Stimulated activated CD4-positive, alpha-beta T cell treated with anti-CD3 and anti-CD28 coated beads, Interleukin-15, amount 100 ng/mL, for 1 hour (primary cell): ENCODE measurements around the gene OSBPL2.

Experiments
- DNase-seq, 2 donors: peaks; one replicate each; pipeline ENCODE4 v3.0.0-alpha.2; 2020; ENCODE audit warnings: low read depth in 1 of 2, low spot score in 1 of 2

The OSBPL2 gene

GRCh38 chr20:62253398-62253797 lies 15.1 kb downstream of the OSBPL2 start:
- DNase-seq: no peak

GRCh38 chr20:62254021-62254724 lies 15.9 kb downstream of the OSBPL2 start:
- DNase-seq: no peak

- DNase-seq: no peak
Observed at GRCh38 chr20:62255976-62256375, 17.7 kb downstream of the OSBPL2 start.

- DNase-seq: no peak
Observed at GRCh38 chr20:62258499-62259293, 20.4 kb downstream of the OSBPL2 start.

GRCh38 chr20:62259294-62259565 lies 20.9 kb downstream of the OSBPL2 start:
- no peak for DNase-seq

GRCh38 chr20:62262064-62262463 lies 23.7 kb downstream of the OSBPL2 start:
- no peak for DNase-seq

- no peak for DNase-seq
Observed at GRCh38 chr20:62263396-62263795, 25.1 kb downstream of the OSBPL2 start.

- DNase-seq: no peak
Observed at GRCh38 chr20:62265365-62265764, 27.0 kb downstream of the OSBPL2 start.

GRCh38 chr20:62266340-62266739 lies 28.0 kb downstream of the OSBPL2 start:
- DNase-seq: no peak

- DNase-seq: no peak
Observed at GRCh38 chr20:62266851-62267250, 28.5 kb downstream of the OSBPL2 start.

GRCh38 chr20:62267543-62267942 lies 29.2 kb downstream of the OSBPL2 start:
- no peak for DNase-seq

- DNase-seq: no peak
Observed at GRCh38 chr20:62268228-62268900, 30.0 kb downstream of the OSBPL2 start.

GRCh38 chr20:62269378-62269777 lies 31.1 kb downstream of the OSBPL2 start:
- no peak for DNase-seq

- DNase-seq: no peak
Observed at GRCh38 chr20:62269871-62270270, 31.6 kb downstream of the OSBPL2 start.

- no peak for DNase-seq
Observed at GRCh38 chr20:62272200-62272599, 33.9 kb downstream of the OSBPL2 start.

GRCh38 chr20:62273416-62273815 lies 35.1 kb downstream of the OSBPL2 start:
- no peak for DNase-seq

- DNase-seq: no peak
Observed at GRCh38 chr20:62274332-62274950, 36.1 kb downstream of the OSBPL2 start.

GRCh38 chr20:62275219-62275618 lies 36.9 kb downstream of the OSBPL2 start:
- DNase-seq: no peak

GRCh38 chr20:62276439-62276838 lies 38.1 kb downstream of the OSBPL2 start:
- DNase-seq: no peak

GRCh38 chr20:62277253-62277652 lies 38.9 kb downstream of the OSBPL2 start:
- DNase-seq: no peak

- no peak for DNase-seq
Observed at GRCh38 chr20:62280303-62280702, 42.0 kb downstream of the OSBPL2 start.
